SU-DHL-6 (cell line): ENCODE data around the gene EEFSEC.

ENCODE experiments used
- H2AFZ ChIP-seq: fragments of 200-600 bp; sonication (generic); 2 replicates; pipeline ENCODE4 v1.6.1; 2014; ENCODE audit warnings: low read depth, mild to moderate bottlenecking, moderate library complexity, mixed read lengths, antibody characterized with exemption, low read length; ENCODE audit not compliant: severe bottlenecking
- H3F3A ChIP-seq: fragments of 200-600 bp; shearing (Covaris generic); 2 replicates; pipeline ENCODE4 v1.6.0; 2016; ENCODE audit warnings: antibody characterized with exemption, mild to moderate bottlenecking; ENCODE audit not compliant: insufficient read depth
- H3K27ac ChIP-seq: fragments of 200-600 bp; sonication (generic); 2 replicates; pipeline ENCODE4 v1.5.1; 2016; ENCODE audit warnings: low read depth, mild to moderate bottlenecking, low read length, moderate library complexity, mixed read lengths
- H3K27me3 ChIP-seq: fragments of 200-600 bp; sonication (generic), shearing (Covaris generic); 2 replicates; pipeline ENCODE4 v1.6.0; 2014; ENCODE audit warnings: mild to moderate bottlenecking, low read length
- H3K36me3 ChIP-seq: fragments of 200-600 bp; sonication (generic); 2 replicates; pipeline ENCODE4 v1.6.1; 2014; ENCODE audit warnings: mild to moderate bottlenecking, low read length, mixed read lengths
- H3K4me2 ChIP-seq: fragments of 300-600, 200-600 bp; shearing (Covaris generic), sonication (generic); 2 replicates; pipeline ENCODE4 v1.6.0; 2014; ENCODE audit warnings: low read length, low read depth, mild to moderate bottlenecking; ENCODE audit not compliant: poor library complexity, severe bottlenecking
- H3K4me3 ChIP-seq: fragments of 200-600 bp; sonication (generic); 2 replicates; pipeline ENCODE4 v1.5.1; 2014; ENCODE audit warnings: antibody characterized with exemption, low read length, mild to moderate bottlenecking, mixed read lengths; ENCODE audit not compliant: insufficient read depth, poor library complexity, severe bottlenecking
- H3K79me2 ChIP-seq: fragments of 200-600 bp; sonication (generic); 2 replicates; pipeline ENCODE4 v1.6.1; 2014; ENCODE audit warnings: mild to moderate bottlenecking, low read length, moderate library complexity; ENCODE audit not compliant: insufficient read depth
- H3K9ac ChIP-seq: fragments of 200-600 bp; sonication (generic); 2 replicates; pipeline ENCODE4 v1.7.0; 2014; ENCODE audit warnings: mild to moderate bottlenecking, low read length
- H3K9me2 ChIP-seq: fragments of 200-600 bp; sonication (generic); replicated peaks from 2 replicates; pipeline ENCODE4 v1.6.1; 2014; ENCODE audit warnings: low read length; ENCODE audit not compliant: insufficient read depth
- H3K9me3 ChIP-seq: fragments of 200-600 bp; sonication (generic); 2 replicates; pipeline ENCODE4 v1.6.1; 2014; ENCODE audit warnings: low read length, mixed read lengths; ENCODE audit not compliant: insufficient read depth
- H4K20me1 ChIP-seq: fragments of 200-600 bp; sonication (generic); 2 replicates; pipeline ENCODE4 v1.6.1; 2014; ENCODE audit warnings: low read depth, mild to moderate bottlenecking, antibody characterized with exemption, low read length, moderate library complexity, mixed read lengths
- CTCF ChIP-seq: fragments of 200-600 bp; sonication (generic); IDR thresholded peaks from one replicate; pipeline ENCODE4 v1.5.1; 2017; ENCODE audit warnings: antibody characterized with exemption, mild to moderate bottlenecking, low read length, moderate library complexity; ENCODE audit not compliant: insufficient read depth, poor library complexity, severe bottlenecking
- EZH2phosphoT487 ChIP-seq: fragments of 200-600 bp; sonication (generic), shearing (Covaris generic); conservative IDR thresholded peaks from 2 replicates; pipeline ENCODE4 v1.6.1; 2018; ENCODE audit warnings: mild to moderate bottlenecking, antibody characterized with exemption, low read length, moderate library complexity, mixed read lengths

EEFSEC gene

GRCh38 chr3:128309026-128309425, 155.7 kb downstream of the EEFSEC start:
- TF ChIP-seq EZH2phosphoT487 (no peak), CTCF (no peak)
- H3K79me2 ChIP-seq: no peaks in the 10 kb centered on the region

GRCh38 chr3:128310286-128311058, 157.2 kb downstream of the EEFSEC start:
- Histone ChIP-seq H4K20me1 (no peaks in the 10 kb centered on the region), H3K36me3 (no peaks in the 10 kb centered on the region), H3K27me3 (no peaks in the 10 kb centered on the region), H3K79me2 (no peaks in the 10 kb centered on the region), H3K27ac (no peak overlapping the region), H3K4me3 (no peak overlapping the region), H3K9ac (no peak overlapping the region), H3K9me2 (no peaks in the 10 kb centered on the region), H2AFZ (no peak overlapping the region), H3K4me2 (no peak overlapping the region), H3K9me3 (no peaks in the 10 kb centered on the region), H3F3A (no peaks in the 10 kb centered on the region)
- TF ChIP-seq CTCF: no peak
- TF ChIP-seq EZH2phosphoT487: no peak

More at GRCh38 chr3:128309026-128309425, 155.7 kb downstream of the EEFSEC start:
- Histone ChIP-seq H3K27ac (no peak overlapping the region), H3K9me2 (no peaks in the 10 kb centered on the region), H3K9ac (no peak overlapping the region), H3K9me3 (no peaks in the 10 kb centered on the region), H3K36me3 (no peaks in the 10 kb centered on the region), H3K4me2 (no peak overlapping the region), H3K27me3 (no peaks in the 10 kb centered on the region), H3K4me3 (no peak overlapping the region), H4K20me1 (no peaks in the 10 kb centered on the region), H3F3A (no peaks in the 10 kb centered on the region), H2AFZ (no peak overlapping the region)

GRCh38 chr3:128311441-128311844, 158.2 kb downstream of the EEFSEC start:
- Histone ChIP-seq H3K27me3 (no peaks in the 10 kb centered on the region), H2AFZ (no peak overlapping the region)

More at GRCh38 chr3:128311441-128311844, 158.2 kb downstream of the EEFSEC start:
- Histone ChIP-seq H3K79me2 (no peaks in the 10 kb centered on the region), H3K4me2 (no peak overlapping the region), H3K9ac (no peak overlapping the region), H3K27ac (no peak overlapping the region), H3F3A (no peaks in the 10 kb centered on the region), H3K36me3 (no peaks in the 10 kb centered on the region), H3K9me3 (no peaks in the 10 kb centered on the region), H3K9me2 (no peaks in the 10 kb centered on the region), H4K20me1 (no peaks in the 10 kb centered on the region), H3K4me3 (no peak overlapping the region)
- TF ChIP-seq EZH2phosphoT487: no peak
- TF ChIP-seq CTCF: no peak
